GM23338 (cell line): Measurements from ENCODE around the gene PHKG2. TPM values are rescaled to one million over a fixed set of nuclear protein-coding genes. Genes with fewer than 3 reads are reported as not detected.

ENCODE experiments used
- ATAC-seq: fragments of 200-7000 bp; cut with Tn5 transposase; 3 replicates; pipeline ENCODE4 v1.9.1; 2020
- DNase-seq: peaks from one replicate; pipeline ENCODE4 v3.0.0-alpha.2; 2015; ENCODE audit warnings: low spot score
- H2AFZ ChIP-seq: fragments of 200-600 bp; sonication (generic); 2 replicates; pipeline ENCODE4 v1.8.0; 2016; ENCODE audit warnings: antibody characterized with exemption, mild to moderate bottlenecking, moderate library complexity
- H3F3A ChIP-seq: fragments of 200-600 bp; sonication (generic); replicated peaks from 2 replicates; pipeline ENCODE4 v1.8.0; 2017; ENCODE audit warnings: antibody characterized with exemption, mixed run types, low read depth
- H3K27ac ChIP-seq: fragments of 200-600 bp; sonication (generic); 2 replicates; pipeline ENCODE4 v1.6.1; 2016; ENCODE audit warnings: low read depth
- H3K27me3 ChIP-seq: fragments of 200-600 bp; sonication (generic); 2 replicates; pipeline ENCODE4 v1.8.0; 2016; ENCODE audit warnings: mild to moderate bottlenecking, mixed run types, moderate library complexity; ENCODE audit not compliant: insufficient read depth
- H3K36me3 ChIP-seq: fragments of 200-600 bp; sonication (generic); 2 replicates; pipeline ENCODE4 v1.8.0; 2016; ENCODE audit warnings: mild to moderate bottlenecking; ENCODE audit not compliant: insufficient read depth
- H3K4me1 ChIP-seq: fragments of 200-600 bp; sonication (generic); 2 replicates; pipeline ENCODE4 v1.8.0; 2016; ENCODE audit warnings: mild to moderate bottlenecking, moderate library complexity; ENCODE audit not compliant: insufficient read depth
- H3K4me2 ChIP-seq: fragments of 200-600 bp; sonication (generic); 2 replicates; pipeline ENCODE4 v1.7.1; 2017; ENCODE audit warnings: mixed run types
- H3K4me3 ChIP-seq: fragments of 200-600 bp; sonication (generic); 2 replicates; pipeline ENCODE4 v1.6.1; 2016; ENCODE audit warnings: mixed run types
- H3K79me2 ChIP-seq: fragments of 200-600 bp; sonication (generic); replicated peaks from 2 replicates; pipeline ENCODE4 v1.8.0; 2017; ENCODE audit warnings: mild to moderate bottlenecking; ENCODE audit not compliant: insufficient read depth
- H3K9me2 ChIP-seq: fragments of 200-600 bp; sonication (generic); 2 replicates; pipeline ENCODE4 v1.8.0; 2017; ENCODE audit not compliant: insufficient read depth
- H4K20me1 ChIP-seq: fragments of 200-600 bp; sonication (generic); replicated peaks from 2 replicates; pipeline ENCODE4 v1.8.0; 2017; ENCODE audit warnings: mild to moderate bottlenecking; ENCODE audit not compliant: insufficient read depth
- H3K27ac Mint-ChIP-seq: 2 replicates; pipeline ENCODE4 v1.8.0; 2020; ENCODE audit warnings: inconsistent platforms, mild to moderate bottlenecking, moderate library complexity, mixed read lengths
- H3K27me3 Mint-ChIP-seq: 3 replicates; pipeline ENCODE4 v1.8.0; 2022; ENCODE audit warnings: low read depth, mild to moderate bottlenecking, moderate library complexity, mixed read lengths, inconsistent platforms; ENCODE audit not compliant: insufficient read depth, poor library complexity
- H3K36me3 Mint-ChIP-seq: 3 replicates; pipeline ENCODE4 v1.8.0; 2021; ENCODE audit warnings: low read depth, mild to moderate bottlenecking, inconsistent platforms, moderate library complexity, mixed read lengths
- H3K4me1 Mint-ChIP-seq: 3 replicates; pipeline ENCODE4 v1.8.0; 2020; ENCODE audit warnings: mild to moderate bottlenecking, inconsistent platforms, mixed read lengths
- H3K4me3 Mint-ChIP-seq: 3 replicates; pipeline ENCODE4 v1.8.0; 2021; ENCODE audit warnings: moderate library complexity, mild to moderate bottlenecking, inconsistent platforms, mixed read lengths
- H3K9me3 Mint-ChIP-seq: 3 replicates; pipeline ENCODE4 v1.8.0; 2020; ENCODE audit warnings: moderate library complexity, mild to moderate bottlenecking, inconsistent platforms, mixed read lengths
- ETS1 ChIP-seq: IDR thresholded peaks from 2 replicates; pipeline ENCODE4 v1.6.1; 2016; ENCODE audit warnings: antibody characterized with exemption
- EZH2 ChIP-seq: fragments of 200-600 bp; sonication (generic); IDR thresholded peaks from one replicate; pipeline ENCODE4 v1.8.0; 2017; ENCODE audit warnings: antibody characterized with exemption, mild to moderate bottlenecking, low read depth; ENCODE audit not compliant: unreplicated experiment
- EZH2phosphoT487 ChIP-seq: fragments of 200-600 bp; sonication (generic); IDR thresholded peaks from one replicate; pipeline ENCODE4 v1.8.1; 2018; ENCODE audit warnings: antibody characterized with exemption; ENCODE audit not compliant: unreplicated experiment
- NANOG ChIP-seq: IDR thresholded peaks from 2 replicates; pipeline ENCODE4 v1.6.1; 2016; ENCODE audit warnings: antibody characterized with exemption, borderline replicate concordance
- REST ChIP-seq: IDR thresholded peaks from one replicate; pipeline ENCODE4 v1.6.1; 2018; ENCODE audit warnings: antibody characterized with exemption; ENCODE audit not compliant: unreplicated experiment
- ZNF331 ChIP-seq: fragments of 250-450 bp; sonication (Bioruptor Pico); IDR thresholded peaks from 2 replicates; pipeline ENCODE4 v1.5.0; 2020; ENCODE audit warnings: low read depth, mild to moderate bottlenecking, moderate library complexity
- ZNF462 ChIP-seq: fragments of 250-450 bp; sonication (Bioruptor Pico); IDR thresholded peaks from 2 replicates; pipeline ENCODE4 v1.5.0; 2020; ENCODE audit warnings: mild to moderate bottlenecking, moderate library complexity
- polyA plus RNA-seq: library from polyadenylated mRNA; unstranded; fragments of >200 nt; fragmentation: Nextera tagmentation; extraction: Ambion mirVana; gene quantifications from 2 replicates; pipeline ENCODE4 v1.2.1, GENCODE V29; 2016
- total RNA-seq: library from RNA; depleted of rRNA; stranded (reverse); fragments of >200 nt; shearing (Covaris generic); gene quantifications from 2 replicates; pipeline ENCODE4 v1.2.3, GENCODE V29; 2014

The PHKG2 gene
- total and polyA plus RNA-seq, 2 experiments from 2014 or later: 26.9 to 27.0 TPM

DNA sequence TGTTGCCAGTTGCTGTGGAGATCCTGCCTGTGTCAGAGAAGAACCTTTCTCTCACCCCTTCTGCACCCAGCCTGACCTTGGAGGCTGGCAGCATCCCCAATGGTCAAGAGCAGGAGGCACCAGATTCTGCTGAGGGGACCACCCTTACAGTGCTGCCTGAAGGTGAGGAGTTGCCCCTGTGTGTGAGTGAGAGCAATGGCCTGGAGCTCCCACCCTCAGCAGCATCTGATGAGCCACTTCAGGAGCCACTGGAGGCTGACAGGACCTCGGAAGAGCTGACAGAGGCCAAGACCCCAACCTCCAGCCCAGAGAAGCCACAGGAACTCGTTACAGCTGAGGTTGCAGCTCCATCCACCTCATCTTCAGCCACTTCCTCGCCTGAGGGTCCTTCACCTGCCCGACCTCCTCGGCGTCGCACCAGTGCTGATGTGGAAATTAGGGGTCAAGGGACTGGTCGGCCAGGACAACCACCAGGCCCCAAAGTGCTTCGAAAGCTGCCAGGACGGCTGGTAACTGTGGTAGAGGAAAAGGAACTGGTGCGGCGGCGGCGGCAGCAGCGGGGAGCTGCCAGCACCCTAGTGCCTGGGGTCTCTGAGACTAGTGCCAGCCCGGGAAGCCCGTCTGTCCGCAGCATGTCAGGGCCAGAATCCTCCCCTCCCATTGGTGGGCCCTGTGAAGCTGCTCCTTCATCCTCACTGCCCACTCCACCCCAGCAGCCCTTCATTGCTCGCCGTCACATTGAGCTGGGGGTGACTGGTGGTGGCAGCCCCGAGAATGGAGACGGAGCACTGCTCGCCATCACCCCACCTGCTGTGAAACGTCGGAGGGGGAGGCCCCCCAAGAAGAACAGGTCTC, 10.2 kb upstream of the PHKG2 start:
- Histone ChIP-seq H3K4me3 (no peak overlapping the region), H3K27me3 (no peaks in the 10 kb centered on the region), H3K27ac (no peak overlapping the region), H3K4me1 (peaks cover 3% of the 10 kb centered on the region), H3F3A (no peaks in the 10 kb centered on the region), H3K4me2 (no peak overlapping the region), H3K9me2 (no peaks in the 10 kb centered on the region), H3K79me2 (no peaks in the 10 kb centered on the region), H4K20me1 (peaks cover 11% of the 10 kb centered on the region), H3K36me3 (peaks cover 30% of the 10 kb centered on the region), H2AFZ (no peak overlapping the region)
- Mint-ChIP-seq H3K36me3 (peaks cover 69% of the 10 kb centered on the region), H3K27ac (no peak overlapping the region), H3K27me3 (peaks cover 8% of the 10 kb centered on the region), H3K4me1 (peaks cover 18% of the 10 kb centered on the region), H3K9me3 (no peaks in the 10 kb centered on the region), H3K4me3 (no peak overlapping the region)
- TF ChIP-seq EZH2 (no peak), EZH2phosphoT487 (no peak), ZNF331 (CRISPR knock-in tag) (no peak), NANOG (no peak)
- DNase-seq (no peak), ATAC-seq (no peak)

DNA sequence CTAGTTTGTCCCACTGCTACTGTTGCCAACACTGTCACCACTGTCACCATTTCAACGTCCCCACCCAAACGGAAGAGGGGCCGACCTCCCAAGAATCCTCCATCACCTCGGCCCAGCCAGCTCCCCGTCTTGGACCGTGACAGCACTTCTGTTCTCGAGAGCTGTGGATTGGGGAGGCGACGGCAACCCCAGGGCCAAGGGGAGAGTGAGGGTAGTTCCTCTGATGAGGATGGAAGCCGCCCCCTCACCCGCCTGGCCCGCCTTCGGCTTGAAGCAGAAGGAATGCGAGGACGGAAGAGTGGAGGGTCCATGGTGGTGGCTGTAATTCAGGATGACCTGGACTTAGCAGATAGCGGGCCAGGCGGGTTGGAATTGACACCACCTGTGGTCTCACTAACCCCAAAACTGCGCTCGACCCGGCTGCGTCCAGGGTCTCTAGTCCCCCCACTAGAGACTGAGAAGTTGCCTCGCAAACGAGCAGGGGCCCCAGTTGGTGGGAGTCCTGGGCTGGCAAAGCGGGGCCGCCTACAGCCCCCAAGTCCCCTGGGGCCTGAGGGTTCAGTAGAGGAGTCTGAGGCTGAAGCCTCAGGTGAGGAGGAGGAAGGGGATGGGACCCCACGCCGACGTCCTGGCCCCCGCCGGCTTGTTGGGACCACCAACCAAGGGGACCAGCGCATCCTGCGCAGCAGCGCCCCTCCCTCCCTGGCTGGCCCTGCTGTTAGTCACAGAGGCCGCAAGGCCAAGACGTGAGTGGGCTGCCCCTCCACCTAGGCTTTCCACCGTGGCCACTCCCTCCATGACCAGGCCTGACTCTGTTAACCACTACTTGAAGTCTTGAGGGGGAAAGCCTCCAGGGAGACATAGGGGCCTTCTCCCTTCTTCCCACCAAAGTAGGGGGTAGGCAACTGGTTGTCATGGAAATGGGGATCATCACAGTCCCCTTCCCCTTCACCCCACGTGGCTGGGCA, 9.0 kb upstream of the PHKG2 start:
- H3K27me3 Mint-ChIP-seq: peaks cover 8% of the 10 kb centered on the region
- Histone ChIP-seq H3K4me1 (peaks cover 3% of the 10 kb centered on the region), H3K79me2 (no peaks in the 10 kb centered on the region), H3K4me3 (no peak overlapping the region), H3K27ac (no peak overlapping the region), H3K36me3 (peaks cover 22% of the 10 kb centered on the region), H3K27me3 (no peaks in the 10 kb centered on the region), H3F3A (no peaks in the 10 kb centered on the region), H3K4me2 (no peak overlapping the region), H3K9me2 (no peaks in the 10 kb centered on the region), H4K20me1 (peaks cover 11% of the 10 kb centered on the region), H2AFZ (no peak overlapping the region)
- H3K27ac Mint-ChIP-seq: no peak overlapping the region
- no peak for ATAC-seq
- H3K4me1 Mint-ChIP-seq: peaks cover 18% of the 10 kb centered on the region
- no peak overlapping the region for H3K4me3 Mint-ChIP-seq
- peaks cover 63% of the 10 kb centered on the region for H3K36me3 Mint-ChIP-seq
- H3K9me3 Mint-ChIP-seq: no peaks in the 10 kb centered on the region
- no peak for DNase-seq
- TF ChIP-seq REST: no peak
- no peak for TF ChIP-seq ETS1
- no peak for TF ChIP-seq ZNF462 (CRISPR knock-in tag)
- TF ChIP-seq ZNF331 (CRISPR knock-in tag): no peak
